K562 (cell line): ENCODE results near the gene MOB4. TPM values are rescaled to one million over a fixed set of nuclear protein-coding genes. Genes with fewer than 3 reads are reported as not detected.

Experiments
- ATF2 ChIP-seq: sonication (generic); formaldehyde crosslinking; IDR thresholded peaks from 2 replicates; pipeline ENCODE4 v1.8.1; 2022; ENCODE audit warnings: missing genetic modification reagents
- CHD1 ChIP-seq: fragments of 200-600 bp; sonication (generic); IDR thresholded peaks from one replicate; pipeline ENCODE4 v1.6.1; 2012; ENCODE audit warnings: mild to moderate bottlenecking, moderate library complexity, low read length, inconsistent platforms
- CREBBP ChIP-seq: IDR thresholded peaks from one replicate; pipeline ENCODE4 v1.6.1; 2012; ENCODE audit warnings: low read depth, mild to moderate bottlenecking, control low read depth, inconsistent platforms, low read length
- ESRRA ChIP-seq: fragments of 450-650 bp; IDR thresholded peaks from 2 replicates; pipeline ENCODE4 v1.6.1; 2014; ENCODE audit warnings: low read depth, mild to moderate bottlenecking, moderate library complexity, borderline replicate concordance
- FOXP1 ChIP-seq: sonication (generic); formaldehyde crosslinking; IDR thresholded peaks from 2 replicates; pipeline ENCODE4 v1.8.0; 2022; ENCODE audit warnings: mild to moderate bottlenecking, missing genetic modification reagents
- PATZ1 ChIP-seq: fragments of 250-450 bp; sonication (Bioruptor Pico); IDR thresholded peaks from 2 replicates; pipeline ENCODE4 v1.5.0; 2020; ENCODE audit warnings: mild to moderate bottlenecking, borderline replicate concordance
- RBFOX2 ChIP-seq: fragments of 200-400 bp; formaldehyde crosslinking; IDR thresholded peaks from 2 replicates; pipeline ENCODE4 v1.6.1; 2017; ENCODE audit warnings: low read depth, mild to moderate bottlenecking, low read length, moderate library complexity
- RBM17 ChIP-seq: fragments of 200-400 bp; formaldehyde crosslinking; IDR thresholded peaks from 2 replicates; pipeline ENCODE4 v1.6.1; 2017; ENCODE audit warnings: low read depth, mild to moderate bottlenecking, low read length, borderline replicate concordance
- STAT5B ChIP-seq: fragments of 250-450 bp; sonication (Bioruptor Pico); IDR thresholded peaks from 2 replicates; pipeline ENCODE4 v1.8.0; 2021; ENCODE audit warnings: mild to moderate bottlenecking, inconsistent platforms
- TEAD4 ChIP-seq, 2 experiments: sonication (generic) in 1 of 2; formaldehyde crosslinking in 1 of 2; IDR thresholded peaks; 2 replicates each; pipeline versions ENCODE4 v1.6.1 to v1.8.0; 2012 to 2022; ENCODE audit warnings: borderline replicate concordance in 1 of 2, inconsistent platforms in 1 of 2, low read length in 1 of 2, mild to moderate bottlenecking in 1 of 2, missing genetic modification reagents in 1 of 2
- TRIM25 ChIP-seq: fragments of 450-650 bp; IDR thresholded peaks from 2 replicates; pipeline ENCODE4 v1.7.0; 2016; ENCODE audit warnings: borderline replicate concordance
- TSC22D4 ChIP-seq: fragments of 450-650 bp; IDR thresholded peaks from 2 replicates; pipeline ENCODE4 v1.6.1; 2016; ENCODE audit warnings: missing genetic modification characterization, missing biosample characterization, control low read depth
- U2AF2 ChIP-seq: fragments of 200-400 bp; formaldehyde crosslinking; optimal IDR thresholded peaks from 2 replicates; pipeline ENCODE3; 2017; ENCODE audit warnings: low read depth, mild to moderate bottlenecking, low read length
- ZKSCAN3 ChIP-seq: fragments of 250-450 bp; sonication (Bioruptor Pico); IDR thresholded peaks from 2 replicates; pipeline ENCODE4 v1.4.0; 2020
- ZMIZ1 ChIP-seq, 2 experiments: fragments of 150-350 bp in 1 of 2; IDR thresholded peaks; 2 replicates each; pipeline ENCODE4 v1.6.1; 2012 to 2016; ENCODE audit warnings: low read depth in 2 of 2, low read length in 2 of 2, mild to moderate bottlenecking in 1 of 2, moderate library complexity in 1 of 2
- ZNF263 ChIP-seq: sonication (generic); formaldehyde crosslinking; IDR thresholded peaks from 2 replicates; pipeline ENCODE4 v1.8.0; 2022; ENCODE audit warnings: mild to moderate bottlenecking, missing genetic modification reagents, borderline replicate concordance
- ZNF324 ChIP-seq: fragments of 250-450 bp; sonication (Bioruptor Pico); IDR thresholded peaks from 2 replicates; pipeline ENCODE4 v1.4.0; 2020; ENCODE audit warnings: mild to moderate bottlenecking
- ZNF699 ChIP-seq: fragments of 250-450 bp; sonication (Bioruptor Pico); IDR thresholded peaks from 2 replicates; pipeline ENCODE4 v1.8.0; 2021; ENCODE audit warnings: mild to moderate bottlenecking, moderate library complexity; ENCODE audit not compliant: insufficient replicate concordance
- ZNF717 ChIP-seq: fragments of 250-450 bp; sonication (Bioruptor Pico); IDR thresholded peaks from 2 replicates; pipeline ENCODE4 v1.5.0; 2021
- polyA plus RNA-seq, 8 experiments: library from polyadenylated mRNA; depleted of rRNA in 4 of 8; stranded (reverse) in 5 of 8; unstranded in 3 of 8; fragments of >200 nt; fragmentation: Nextera tagmentation in 2 of 8; fragmentation: Illumina TruSeq in 1 of 8; extraction: Ambion mirVana in 2 of 8; extraction: Trizol in 1 of 8; gene quantifications; 2 replicates each; pipeline versions ENCODE4 v1.2.1 to v1.2.3, GENCODE V29; 2011 to 2014; ENCODE audit warnings: inconsistent platforms in 1 of 8, missing spikeins in 1 of 8
- total RNA-seq, 7 experiments: library from RNA; depleted of rRNA in 6 of 7; stranded (reverse); fragments of >200 nt in 6 of 7; fragmentation: Illumina TruSeq in 2 of 7; extraction: Trizol in 2 of 7; gene quantifications; 2 replicates each; pipeline versions ENCODE4 v1.2.1 to v1.2.3, GENCODE V29; 2011 to 2021; ENCODE audit warnings: low replicate concordance in 1 of 7

MOB4 gene
- total and polyA plus RNA-seq, 9 of the 15 experiments (the other 6 are each of a cell fraction or from before 2014, with no cell fraction given): 13.5 to 30.8 (median 22.2) TPM

- TF ChIP-seq ZNF699 (CRISPR knock-in tag): no peak
- no peak for TF ChIP-seq ATF2 (CRISPR knock-in tag)
- no peak for TF ChIP-seq ZNF717
- TF ChIP-seq TRIM25: no peak
- no peak for TF ChIP-seq RBM17
- TF ChIP-seq ESRRA: peak; percentile 79
- no peak for TF ChIP-seq ZKSCAN3
- TF ChIP-seq U2AF2: no peak
- no peak for TF ChIP-seq TEAD4 (IDR thresholded peaks at IDR 0.05; ENCODE audit: low read length)
- no peak for TF ChIP-seq TEAD4 (CRISPR knock-in tag; IDR thresholded peaks at IDR 0.05; ENCODE audit: borderline replicate concordance)
- TF ChIP-seq ZMIZ1 (IDR thresholded peaks at IDR 0.05; ENCODE audit: low read depth in 2 of 2, low read length in 2 of 2): peak in 1 of 2 experiments; percentile 64; a peak in 2 of 4 replicates
- TF ChIP-seq PATZ1: no peak
- peak; percentile 11; the same call in 1 of the 2 replicates for TF ChIP-seq ZNF263
- no peak for TF ChIP-seq CREBBP
- no peak for TF ChIP-seq STAT5B (CRISPR knock-in tag)
- 0 out of 2 replicates have a peak, but pooled peaks have one; percentile 39 for TF ChIP-seq FOXP1 (CRISPR knock-in tag)
- no peak for TF ChIP-seq TSC22D4 (tag)
- no peak for TF ChIP-seq ZNF324 (CRISPR knock-in tag)
- peak; percentile 96 for TF ChIP-seq RBFOX2
- no peak for TF ChIP-seq CHD1
Measured at GRCh38 chr2:197515739-197516392, at the start of gene MOB4 (continued).
